Limb (tissue), 2 donors: ENCODE data around the gene AGXT.

Experiments used
- DNase-seq, 2 donors: peaks; one replicate each; pipeline ENCODE4 v3.0.0-alpha.2; 2016; ENCODE audit errors: extremely low spot score in 2 of 2

Gene AGXT

DNA sequence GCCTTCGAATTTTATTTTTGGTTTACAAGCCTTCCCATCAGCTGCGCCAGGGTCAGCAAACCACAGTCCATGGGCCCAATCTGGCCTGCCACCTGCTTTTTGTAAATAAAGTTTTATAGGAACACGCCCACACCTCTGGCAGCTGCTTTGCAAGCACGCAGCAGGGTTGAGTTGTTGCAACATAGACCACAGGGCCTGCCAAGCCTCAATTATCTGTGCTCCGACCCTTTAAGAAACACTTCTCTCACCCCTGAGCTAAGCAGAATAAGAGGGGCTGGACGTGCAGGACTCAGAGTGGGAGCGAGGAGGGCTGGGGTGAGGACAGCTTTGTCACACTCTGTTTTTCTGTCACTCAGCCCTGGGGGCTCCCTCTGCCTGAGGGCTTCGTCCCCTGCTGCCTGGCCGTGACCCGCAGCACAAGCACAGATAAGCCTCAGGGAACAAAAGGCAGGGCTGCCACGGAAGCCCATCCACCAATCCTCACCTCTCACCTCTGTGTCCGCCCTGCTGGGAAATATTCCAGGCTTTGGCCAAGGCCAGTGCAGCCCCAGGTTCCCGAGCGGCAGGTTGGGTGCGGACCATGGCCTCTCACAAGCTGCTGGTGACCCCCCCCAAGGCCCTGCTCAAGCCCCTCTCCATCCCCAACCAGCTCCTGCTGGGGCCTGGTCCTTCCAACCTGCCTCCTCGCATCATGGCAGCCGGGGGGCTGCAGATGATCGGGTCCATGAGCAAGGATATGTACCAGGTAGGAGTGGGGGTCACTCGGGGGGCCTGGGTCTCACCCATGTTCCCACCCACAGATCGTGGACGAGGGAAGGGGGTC is at the start of gene AGXT:
AGXT (plus strand) TSS at position 539 of the 823 bp plus-strand sequence; CDS start at position 581, 42 bp downstream.
- DNase-seq, result no peak

DNA sequence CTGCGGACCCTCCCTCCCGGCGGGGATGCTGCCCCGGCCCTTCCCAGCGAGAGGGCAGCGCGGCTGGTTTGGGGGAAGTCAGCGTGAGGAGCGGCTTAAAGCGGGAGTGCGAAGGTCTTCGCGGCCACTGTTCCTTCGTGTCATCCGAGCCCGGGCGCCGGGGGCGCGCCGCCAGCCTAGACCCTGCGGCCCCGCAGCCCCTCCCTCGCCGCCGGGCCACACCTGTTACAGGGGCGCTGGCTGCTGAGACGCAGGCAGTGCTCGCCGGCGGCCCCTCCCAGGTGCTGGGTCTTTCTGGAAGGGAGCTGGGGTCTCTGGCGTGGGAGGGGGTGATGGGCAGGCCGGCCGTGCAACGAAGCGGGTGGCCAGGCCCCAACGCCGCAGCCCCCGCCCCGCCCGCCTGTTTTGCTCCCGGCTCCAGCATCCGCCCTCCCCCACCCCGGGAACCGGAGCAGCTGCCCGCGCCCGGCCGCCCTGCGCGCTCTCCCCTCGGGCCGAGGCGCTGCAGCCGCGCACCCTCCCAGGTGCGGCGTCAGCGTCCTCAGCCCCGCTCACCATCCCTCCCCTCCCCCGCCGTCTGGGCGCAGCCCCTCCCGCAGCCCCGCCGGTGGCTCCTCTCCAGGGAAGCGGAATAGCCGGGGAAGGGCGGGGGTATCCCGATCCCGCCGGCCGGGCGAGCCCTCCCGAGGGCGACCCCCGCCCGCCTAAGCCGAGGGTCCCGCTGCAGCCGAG is 49.3 kb upstream of the AGXT start:
- DNase-seq, result peak in 1 of 2 donors; percentile 58

DNA sequence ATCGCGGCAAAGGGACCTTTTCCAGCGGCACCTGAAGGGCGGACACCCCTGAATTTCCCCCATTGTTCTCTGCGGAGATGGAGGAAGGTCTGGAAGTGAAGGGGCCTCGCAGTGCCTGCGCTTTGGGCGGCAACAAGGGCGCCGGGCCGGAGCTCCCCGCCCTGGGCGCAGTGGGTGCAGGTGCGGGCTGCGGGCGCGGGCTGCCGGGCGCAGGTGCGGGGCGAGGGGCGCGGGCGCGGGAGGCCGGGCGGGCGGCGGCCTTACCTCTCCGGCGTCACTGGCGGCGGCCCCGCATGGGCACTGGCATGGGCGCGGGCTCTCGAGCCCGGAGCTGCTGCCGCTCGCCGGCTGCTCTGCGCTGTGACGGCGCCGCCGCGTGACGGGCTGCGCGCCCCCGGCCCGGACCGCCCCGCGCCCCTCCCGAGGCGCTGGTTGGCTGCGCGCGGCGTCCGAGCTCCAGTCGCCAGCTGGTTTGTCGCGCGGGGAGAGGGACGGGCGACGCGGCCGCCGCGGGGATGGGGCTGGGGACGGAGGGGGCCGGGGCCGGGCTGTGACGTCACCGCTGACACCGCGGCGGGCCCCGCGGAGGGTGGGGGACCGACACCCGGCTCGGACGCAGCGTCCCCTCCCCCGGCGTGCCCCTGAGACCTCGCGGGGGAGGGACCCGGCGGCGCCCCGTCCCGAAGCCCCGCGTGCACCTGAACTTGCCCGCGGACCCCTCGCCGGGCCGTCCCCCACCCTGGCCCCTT is 48.6 kb upstream of the AGXT start, which contains the start of gene KIF1A:
KIF1A (minus strand) TSS at position 362 of the 749 bp plus-strand sequence. CDS start 22,467 bp downstream, outside the sequence.
- DNase-seq, result peak; percentile 32 to 85

DNA sequence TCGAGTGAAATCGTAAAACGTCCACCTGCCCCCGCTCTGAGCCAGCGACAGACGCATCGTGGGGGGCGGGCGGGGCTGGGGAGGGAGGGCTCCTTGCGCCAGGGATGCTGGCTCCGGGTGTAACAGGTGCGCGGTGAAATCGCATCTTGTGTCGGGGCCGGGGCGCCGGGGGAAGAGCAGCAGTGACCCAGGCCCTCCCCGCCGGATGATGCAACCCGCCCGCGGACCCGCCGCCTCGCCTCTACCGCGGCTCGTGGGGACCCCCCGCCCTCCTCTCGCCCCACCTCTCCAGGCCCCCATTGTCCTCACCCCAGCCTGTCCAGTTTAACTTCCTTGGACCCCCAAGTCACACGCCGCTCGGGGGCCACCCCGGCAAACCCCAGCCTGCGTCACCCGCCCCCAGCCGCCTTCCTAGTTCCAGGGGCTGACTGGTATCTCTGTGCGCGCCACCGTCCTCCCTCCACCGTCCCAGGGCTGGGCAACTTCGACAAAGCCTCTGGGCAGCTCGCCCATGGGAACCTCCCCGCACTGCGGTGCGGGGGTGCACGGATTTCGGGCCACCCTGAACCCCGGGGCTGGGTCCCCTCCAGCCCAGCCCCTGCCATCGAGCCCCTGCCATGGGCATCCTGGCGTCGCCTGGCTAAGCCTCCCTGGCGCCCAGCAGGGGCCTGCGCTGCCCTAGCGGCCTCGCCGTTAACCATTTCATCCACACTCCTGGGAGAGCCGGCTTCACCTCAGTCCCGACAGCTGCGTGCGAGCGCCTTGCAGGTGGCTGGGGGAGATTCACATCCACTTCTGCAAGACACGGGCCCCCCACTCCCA is 47.8 kb upstream of the AGXT start:
- peak in 1 of 2 donors; percentile 75 for DNase-seq

DNA sequence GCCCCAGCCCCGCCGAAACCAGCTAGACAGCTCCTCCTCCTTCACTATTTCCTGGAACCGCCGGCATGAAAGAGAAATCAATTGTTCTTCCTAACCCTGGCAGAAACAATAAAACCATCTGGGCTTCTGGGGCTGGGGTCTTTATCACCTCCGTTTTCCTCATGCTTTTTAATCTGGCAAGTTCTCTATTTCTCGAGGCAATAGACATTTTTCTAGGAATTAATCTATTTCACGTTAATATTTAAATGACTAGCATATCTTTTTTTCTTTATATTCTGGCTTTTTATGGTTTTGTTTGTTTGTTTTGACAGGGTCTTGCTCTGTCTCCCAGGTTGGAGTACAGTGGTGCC is 47.2 kb upstream of the AGXT start:
- DNase-seq, result no peak

DNA sequence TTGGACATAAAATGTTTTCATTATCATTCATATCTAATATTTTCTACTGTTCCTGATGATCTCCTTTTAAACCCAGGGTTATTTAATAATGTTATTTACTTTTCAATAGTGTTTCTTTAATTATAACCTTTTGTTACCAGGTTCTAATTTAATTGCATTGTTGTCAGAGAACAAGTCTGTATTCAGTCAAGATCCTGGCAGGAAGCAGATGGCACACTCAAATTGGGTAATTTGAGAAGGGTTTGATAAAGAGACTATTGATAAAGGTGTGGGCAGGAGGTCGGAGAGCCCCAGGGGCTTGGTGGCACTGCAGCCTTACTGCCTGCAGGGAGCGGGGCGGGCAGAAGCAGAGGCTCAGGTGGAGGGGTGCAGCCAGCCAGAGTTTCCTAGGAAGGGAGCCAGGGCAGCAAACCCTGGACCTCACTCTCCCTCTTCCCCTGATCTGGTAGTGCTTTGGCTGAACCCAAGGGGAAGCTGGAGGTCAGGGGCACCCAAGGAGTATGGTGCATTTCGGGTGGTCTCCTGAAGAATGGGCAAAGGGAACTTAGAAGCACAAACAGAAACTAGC is 46.3 kb upstream of the AGXT start:
- no peak for DNase-seq

DNA sequence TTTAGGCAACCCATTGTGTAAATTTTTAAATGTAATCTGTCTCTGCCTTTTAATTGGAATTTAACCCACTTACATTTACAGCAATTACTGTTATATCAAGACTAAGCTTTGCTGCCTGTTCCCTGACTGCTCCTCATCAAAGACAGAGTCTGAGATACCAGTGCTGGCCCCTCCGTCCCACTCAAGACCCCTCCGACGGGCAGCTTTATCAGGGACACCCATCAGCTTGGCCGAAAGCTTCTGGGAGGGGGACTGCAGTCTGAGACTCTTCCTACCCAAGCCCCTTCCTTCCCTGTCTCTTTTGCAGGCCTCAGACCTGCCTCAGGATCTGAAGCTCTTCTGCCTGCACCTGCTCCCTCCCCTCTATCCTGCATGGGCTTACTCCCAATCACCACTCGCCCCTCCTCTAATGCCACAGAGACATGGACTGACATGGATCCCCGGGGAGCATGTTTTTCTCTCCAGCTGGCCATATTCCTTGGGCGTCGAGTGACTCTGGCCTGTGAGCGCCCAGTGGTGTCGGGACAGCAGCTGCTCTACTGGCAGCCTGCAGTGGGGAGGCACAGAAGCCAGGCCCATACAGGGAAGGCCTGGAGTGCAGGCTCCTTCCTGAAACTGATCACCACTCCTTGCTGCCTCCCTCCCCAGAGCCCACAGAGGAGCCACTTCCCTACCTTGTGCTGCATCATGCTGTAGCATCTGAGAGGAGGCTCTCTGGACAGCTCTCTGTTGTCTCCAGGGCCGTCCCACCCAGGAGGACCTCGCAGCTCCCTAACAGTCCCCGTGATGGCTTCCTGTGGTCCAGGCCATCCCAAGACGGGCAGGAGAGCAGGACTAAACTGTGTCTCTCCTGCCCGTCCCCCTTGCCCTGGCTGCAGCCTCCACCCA is 44.9 kb upstream of the AGXT start:
- DNase-seq, result no peak

DNA sequence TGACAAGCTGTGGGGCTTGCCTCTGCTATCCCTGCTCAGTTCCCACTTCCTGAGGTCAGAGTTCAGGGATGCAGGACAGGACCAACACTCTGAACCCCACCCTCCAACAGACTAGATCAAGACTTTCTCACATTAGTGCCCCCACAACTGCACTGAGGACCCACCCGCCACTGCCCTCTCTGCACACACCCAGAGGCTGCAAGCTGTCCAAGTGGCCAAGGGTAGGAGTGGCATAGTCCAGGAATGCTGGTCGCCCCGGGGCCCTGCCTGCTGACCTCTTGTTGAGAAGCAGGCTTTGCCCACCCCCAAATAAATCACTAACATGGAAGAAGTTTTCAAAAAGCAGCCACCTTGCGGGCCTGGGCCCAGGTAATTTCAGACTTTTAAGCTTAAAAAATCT is 43.1 kb upstream of the AGXT start:
- no peak for DNase-seq

DNA sequence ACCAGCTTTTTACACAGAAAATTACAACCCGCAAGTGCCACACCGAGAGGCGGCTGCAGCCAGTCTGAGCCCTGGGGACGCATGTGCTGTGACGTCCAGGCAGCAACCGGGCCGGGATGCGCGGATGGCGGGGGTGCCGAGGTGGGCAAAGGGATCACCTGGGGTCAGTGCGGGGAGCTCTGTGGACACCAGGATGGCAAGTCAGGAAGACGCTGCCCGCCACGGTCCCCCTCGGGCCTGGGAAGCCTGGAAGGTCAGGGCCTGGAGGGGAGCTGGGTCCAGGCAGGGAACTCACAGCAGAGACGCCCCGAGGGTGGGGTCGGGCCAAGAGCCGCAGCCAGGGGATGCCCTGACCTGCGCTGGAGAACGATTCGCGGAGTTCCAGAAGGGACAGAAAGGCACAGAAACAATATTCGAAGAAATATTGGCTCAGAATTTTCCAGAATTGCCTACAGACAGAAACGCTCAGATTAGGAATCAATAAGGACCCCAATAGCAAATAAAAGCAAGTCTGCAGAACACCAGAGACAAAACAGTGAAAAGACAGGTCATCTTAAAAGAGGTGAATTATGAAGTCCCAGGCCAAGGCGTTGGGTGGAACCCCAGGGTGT is 36.9 kb upstream of the AGXT start:
- DNase-seq, result peak in 1 of 2 donors; percentile 45

DNA sequence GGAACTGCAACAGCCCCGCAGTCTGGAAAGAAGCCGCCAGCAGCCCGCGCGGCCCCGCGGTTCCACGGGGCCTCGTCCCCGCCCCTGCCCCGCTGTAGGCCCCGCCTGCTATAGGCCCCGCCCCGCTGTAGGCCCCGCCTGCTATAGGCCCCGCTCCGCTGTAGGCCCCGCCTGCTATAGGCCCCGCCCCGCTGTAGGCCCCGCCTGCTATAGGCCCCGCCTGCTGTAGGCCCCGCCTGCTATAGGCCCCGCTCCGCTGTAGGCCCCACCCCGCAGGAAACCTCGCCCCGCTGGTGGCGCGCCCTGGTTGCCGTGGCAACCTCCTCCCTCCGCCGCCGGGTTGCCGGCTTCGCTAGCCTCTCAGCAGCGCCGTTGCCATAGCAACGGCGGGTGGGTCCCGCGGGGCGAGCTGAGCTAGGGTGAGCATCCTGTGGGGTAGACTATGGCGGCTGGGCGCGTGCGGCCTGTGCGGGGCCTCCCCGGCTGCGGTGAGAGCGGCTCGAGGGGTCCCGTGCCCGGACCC is 36.4 kb upstream of the AGXT start:
- peak; percentile 81 to 96 for DNase-seq

DNA sequence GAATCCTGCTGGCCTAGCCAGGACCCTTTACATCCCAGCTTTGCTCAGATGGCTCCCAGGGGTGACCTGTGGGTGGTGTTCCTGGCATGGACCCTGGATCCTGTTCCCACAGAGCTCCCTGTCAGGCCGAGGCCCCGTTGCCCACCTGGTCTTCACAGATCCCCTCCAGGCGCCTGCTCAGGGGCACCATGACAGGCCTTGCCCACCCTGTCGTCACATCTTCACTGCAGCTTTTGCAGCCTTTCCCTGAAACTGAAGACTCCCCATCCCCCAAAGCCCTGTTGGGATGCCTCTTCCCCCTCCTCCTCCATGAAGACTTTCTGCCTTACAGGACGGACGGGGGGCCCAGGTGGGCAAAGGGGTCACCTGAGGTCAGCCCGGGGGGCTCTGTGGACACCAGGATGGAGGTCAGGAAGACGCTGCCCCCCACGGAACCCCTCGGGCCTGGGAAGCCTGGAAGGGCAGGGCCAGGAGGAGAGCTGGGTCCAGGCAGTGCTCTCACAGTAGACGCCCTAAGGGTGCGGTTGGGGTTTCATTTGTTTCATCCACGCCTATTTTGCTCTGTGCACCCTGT is 35.6 kb upstream of the AGXT start:
- no peak for DNase-seq

DNA sequence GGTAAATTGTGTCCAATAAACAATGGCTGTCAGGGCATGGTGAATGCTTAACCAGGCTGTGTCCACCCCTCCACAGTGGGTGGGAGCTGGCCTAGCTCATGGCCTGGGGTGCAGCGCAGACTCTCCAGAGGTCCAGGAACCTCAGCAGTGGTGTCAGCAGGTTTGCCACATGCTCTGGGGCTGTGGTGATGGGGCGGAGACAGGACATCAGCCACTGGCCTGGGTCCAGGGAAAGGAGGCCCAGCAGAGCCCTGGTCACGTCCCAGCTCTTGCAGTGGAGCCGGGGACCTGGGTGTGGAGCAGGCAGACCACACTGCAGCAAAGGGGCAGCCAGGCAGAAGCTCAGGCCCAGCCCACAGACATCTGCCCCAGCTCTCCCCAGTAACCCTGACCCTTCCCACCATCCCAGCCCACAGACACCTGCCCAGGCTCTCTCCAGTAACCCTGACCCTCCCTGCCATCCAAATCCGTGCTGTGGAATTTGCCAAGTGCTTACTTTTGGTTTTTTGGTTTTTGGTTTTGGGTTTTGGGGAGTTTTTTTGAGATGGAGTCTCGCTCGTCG is 34.8 kb upstream of the AGXT start:
- no peak for DNase-seq

DNA sequence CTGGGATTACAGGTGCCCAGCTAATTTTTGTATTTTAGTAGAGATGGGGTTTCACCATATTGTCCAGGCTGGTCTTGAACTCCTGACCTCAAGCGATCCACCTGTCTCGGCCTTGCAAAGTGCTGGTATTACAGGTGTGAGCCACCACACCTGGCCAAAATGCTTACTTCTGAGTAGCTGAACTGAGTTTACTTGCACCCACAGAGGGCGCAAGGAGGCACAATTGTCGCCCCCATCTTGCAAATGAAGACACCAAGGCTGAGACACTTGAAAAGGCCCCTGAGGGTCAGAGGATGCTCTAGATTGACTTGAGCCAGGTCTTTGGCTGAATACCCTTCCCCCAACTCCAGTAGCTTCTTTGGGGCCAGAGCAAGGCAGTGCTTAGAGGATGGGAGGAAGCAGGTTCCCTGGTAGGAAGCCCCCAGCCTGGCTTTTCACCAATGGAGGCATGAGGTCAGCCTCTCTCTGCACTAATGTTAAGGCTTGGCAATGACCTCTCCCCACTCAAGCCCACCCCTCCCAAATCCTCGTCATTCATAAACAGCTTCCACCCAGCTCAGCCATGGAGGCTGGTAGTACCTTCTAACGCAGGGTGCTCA is 34.1 kb upstream of the AGXT start:
- DNase-seq, result no peak

DNA sequence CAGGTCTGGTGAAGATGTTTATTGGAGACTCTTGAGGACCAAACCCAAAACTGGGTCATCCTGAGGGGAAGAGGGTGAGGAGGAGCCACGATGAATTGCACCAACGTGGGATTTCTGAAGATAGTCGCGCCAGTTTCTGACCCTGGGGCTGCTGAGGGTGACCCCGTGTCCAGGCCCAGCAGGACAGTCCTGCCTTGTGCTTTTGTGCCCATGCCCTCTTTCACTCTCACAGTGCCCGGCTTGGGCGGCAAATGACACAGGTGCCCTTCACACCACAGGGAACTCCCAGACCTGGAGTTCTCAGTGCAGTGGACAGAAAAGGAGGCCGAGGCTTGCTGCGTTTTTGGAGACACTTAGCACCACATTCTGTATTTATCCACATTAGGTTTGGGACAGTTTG is 33.1 kb upstream of the AGXT start:
- no peak for DNase-seq

DNA sequence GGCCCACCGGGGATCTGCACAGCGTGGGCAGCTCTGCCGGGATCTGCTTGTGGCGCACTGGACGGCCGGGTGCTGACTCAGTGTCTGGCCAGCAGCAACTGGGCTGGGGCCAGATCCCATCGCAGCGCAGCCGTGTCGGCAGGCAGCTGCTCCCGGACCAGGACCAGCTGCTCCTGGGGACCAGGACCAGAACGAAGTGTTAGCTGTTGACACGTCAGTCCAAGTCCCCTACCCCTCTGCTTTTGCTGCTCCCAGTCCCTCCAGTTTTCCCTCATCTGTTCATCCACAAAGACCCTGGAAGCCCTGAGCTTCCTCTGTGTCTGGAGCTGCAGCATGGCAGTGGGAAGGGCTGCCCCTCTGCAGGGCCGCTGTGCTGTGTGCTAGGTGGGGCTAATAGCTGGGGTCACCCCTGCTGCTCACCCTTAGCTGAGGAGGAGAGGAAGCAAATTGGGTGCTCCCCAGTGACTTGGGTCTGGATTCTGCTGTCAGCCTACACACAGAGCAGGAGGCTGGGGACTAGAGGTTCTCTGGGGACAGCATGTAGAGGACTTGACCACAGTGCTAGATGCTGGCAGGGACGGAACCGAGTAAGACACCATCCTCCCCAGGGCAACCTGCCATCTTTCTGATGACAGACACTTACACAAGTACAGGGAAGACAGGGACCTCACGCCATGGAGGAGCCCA is 31.7 kb upstream of the AGXT start:
- no peak for DNase-seq

DNA sequence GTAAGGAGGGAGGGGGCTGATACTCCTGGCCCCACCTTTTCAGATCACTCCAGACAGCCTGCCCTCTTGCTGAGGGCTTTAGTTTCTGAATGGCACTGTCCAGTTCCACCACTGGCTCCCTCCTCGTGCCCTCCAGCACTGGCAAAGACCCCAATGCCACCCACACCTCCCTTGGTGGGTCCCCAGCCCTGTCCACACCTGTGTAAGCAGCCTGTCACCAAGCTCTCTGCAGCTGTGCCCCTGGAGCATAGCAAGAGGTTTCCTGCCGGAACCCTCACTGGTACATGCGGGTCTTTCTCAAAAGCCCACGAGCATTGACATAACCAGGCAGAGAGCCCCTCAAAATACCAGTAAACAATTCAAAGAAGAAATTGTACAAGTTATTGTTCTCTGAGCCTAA is 31.0 kb upstream of the AGXT start:
- no peak for DNase-seq
